ENCODE data around the gene LMTK3.

The LMTK3 gene

DNA sequence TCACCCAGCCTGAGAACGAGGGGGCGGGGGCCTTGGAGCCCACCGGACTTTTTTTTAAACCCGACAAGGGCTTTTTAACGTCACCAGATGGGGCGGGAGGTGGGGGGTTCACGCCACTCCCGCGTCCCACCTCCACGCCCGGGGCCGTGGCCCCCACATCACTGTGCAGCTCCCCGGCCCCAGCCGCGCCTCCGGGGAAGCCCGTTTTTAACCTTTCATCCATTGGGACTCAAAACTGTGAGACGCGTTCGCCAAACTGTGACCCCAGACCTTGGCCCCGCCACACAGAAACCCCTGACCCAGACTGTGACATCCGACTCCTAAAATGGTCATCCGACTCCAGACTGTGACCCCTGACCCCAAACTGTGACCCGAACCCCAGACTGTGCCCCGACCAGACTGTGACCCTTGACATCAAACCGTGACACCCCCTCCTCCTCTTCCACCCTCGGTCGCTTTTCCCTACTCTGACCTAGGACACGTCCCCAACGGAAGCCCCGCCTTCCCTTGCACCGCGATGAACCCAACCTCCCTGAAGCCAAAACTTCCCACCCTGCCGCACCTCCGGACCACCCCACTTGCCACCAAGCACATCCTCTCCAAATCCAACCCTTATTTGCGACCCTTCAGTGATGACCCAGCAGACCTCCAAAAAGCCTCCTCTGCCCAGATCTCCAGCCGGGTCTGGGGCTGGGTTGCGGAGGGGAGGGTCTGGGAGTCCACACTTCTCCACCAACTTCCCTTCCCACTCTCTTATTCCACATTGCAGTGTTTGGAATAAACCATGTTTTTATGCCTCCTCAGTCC is 67.3 kb downstream of the LMTK3 start:
- no peak for DNase-seq (ENCODE audit: low read depth)
- no peak for TF ChIP-seq CTCF (IDR thresholded peaks at IDR 0.05; ENCODE audit: control insufficient read depth, extremely low read depth, insufficient read depth)

DNA sequence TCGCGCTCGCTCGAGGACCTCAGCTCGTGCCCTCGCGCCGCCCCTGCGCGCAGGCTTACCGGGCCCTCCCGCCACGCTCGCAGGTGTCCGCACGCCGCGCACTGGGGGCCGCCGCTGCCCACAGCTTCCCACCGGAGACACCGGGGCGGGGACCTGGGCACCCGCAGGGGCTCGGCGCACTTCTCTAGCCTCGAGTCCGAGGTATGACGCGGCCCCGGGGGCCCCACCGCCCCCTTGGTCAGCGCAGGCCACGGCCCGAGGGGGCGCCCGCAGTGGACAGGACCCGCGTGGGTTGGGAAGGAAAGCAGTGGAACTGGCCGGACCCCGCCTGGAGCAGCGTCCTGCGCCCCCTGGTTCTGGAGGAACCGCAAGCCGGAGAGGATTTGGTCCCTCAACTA is 67.9 kb downstream of the LMTK3 start:
- no peak for DNase-seq (ENCODE audit: low read depth)
- no peak for TF ChIP-seq CTCF (IDR thresholded peaks at IDR 0.05; ENCODE audit: control insufficient read depth, extremely low read depth, insufficient read depth)
- H3K4me3 ChIP-seq (ENCODE audit: low read depth, low read length), result peak overlapping the region; percentile 90

More for the DNA sequence above, 67.3 kb downstream of the LMTK3 start:
- peak overlapping the region; percentile 90 for H3K4me3 ChIP-seq (ENCODE audit: low read depth, low read length)

DNA sequence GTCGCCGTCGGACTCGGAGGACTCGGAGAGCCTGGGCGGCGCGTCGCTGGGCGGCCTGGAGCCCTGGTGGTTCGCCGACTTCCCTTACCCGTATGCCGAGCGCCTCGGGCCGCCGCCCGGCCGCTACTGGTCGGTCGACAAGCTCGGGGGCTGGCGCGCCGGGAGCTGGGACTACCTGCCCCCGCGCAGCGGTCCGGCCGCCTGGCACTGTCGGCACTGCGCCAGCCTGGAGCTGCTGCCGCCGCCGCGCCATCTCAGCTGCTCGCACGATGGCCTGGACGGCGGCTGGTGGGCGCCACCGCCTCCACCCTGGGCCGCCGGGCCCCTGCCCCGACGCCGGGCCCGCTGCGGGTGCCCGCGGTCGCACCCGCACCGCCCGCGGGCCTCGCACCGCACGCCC is 68.4 kb downstream of the LMTK3 start:
- no peak for TF ChIP-seq CTCF (IDR thresholded peaks at IDR 0.05; ENCODE audit: control insufficient read depth, extremely low read depth, insufficient read depth)
- no peak overlapping the region for H3K4me3 ChIP-seq (ENCODE audit: low read depth, low read length)
- no peak for DNase-seq (ENCODE audit: low read depth)

DNA sequence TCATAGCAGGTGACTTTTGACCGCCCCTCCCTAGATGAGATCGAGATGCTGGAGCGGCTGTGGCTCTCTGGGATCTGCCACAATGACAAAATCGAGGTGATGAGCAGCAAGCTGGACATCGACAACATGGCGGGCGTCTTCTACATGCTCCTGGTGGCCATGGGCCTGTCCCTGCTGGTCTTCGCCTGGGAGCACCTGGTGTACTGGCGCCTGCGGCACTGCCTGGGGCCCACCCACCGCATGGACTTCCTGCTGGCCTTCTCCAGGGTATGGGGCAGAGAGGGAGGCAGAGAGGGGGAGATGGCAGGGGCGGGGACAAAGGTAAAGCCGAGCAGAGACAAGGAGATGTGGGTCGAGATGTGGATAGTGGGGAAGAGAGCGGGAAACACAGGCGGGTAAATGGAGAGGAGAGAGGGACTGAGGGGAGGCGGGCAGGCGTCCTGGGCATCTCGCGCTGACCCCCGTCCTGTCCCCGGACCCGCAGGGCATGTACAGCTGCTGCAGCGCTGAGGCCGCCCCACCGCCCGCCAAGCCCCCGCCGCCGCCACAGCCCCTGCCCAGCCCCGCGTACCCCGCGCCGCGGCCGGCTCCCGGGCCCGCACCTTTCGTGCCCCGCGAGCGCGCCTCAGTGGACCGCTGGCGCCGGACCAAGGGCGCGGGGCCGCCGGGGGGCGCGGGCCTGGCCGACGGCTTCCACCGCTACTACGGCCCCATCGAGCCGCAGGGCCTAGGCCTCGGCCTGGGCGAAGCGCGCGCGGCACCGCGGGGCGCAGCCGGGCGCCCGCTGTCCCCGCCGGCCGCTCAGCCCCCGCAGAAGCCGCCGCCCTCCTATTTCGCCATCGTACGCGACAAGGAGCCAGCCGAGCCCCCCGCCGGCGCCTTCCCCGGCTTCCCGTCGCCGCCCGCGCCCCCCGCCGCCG is 69.3 kb downstream of the LMTK3 start:
- no peak overlapping the region for H3K4me3 ChIP-seq (ENCODE audit: low read depth, low read length)
- no peak for TF ChIP-seq CTCF (IDR thresholded peaks at IDR 0.05; ENCODE audit: control insufficient read depth, extremely low read depth, insufficient read depth)
- DNase-seq (ENCODE audit: low read depth), result no peak

- no peak for TF ChIP-seq CTCF (IDR thresholded peaks at IDR 0.05; ENCODE audit: control insufficient read depth, extremely low read depth, insufficient read depth)
- H3K4me3 ChIP-seq (ENCODE audit: low read depth, low read length), result no peak overlapping the region
- no peak for DNase-seq (ENCODE audit: low read depth)
These were observed 70.1 kb downstream of the LMTK3 start for GRCh38 chr19:48441360-48442050.

DNA sequence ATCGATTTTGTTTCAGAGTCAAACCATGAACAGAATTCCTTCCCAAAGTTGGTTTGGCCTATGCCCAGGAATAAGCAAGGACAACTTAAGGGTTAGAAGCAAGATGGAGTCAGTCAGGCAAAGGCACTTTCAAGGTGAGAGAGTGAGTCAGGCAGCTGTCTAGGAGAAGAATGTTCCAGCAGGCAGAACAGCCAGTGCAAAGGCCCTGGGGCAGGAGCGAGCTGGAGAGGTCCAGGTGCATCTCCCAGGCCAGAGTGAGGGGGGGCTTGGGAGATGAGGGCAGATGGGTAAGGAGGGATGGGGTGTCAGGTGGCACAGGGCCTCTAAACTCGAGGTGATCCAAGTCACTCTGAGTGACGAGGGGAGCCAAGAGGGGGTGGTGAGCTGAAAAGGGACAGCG is 75.0 kb downstream of the LMTK3 start:
- TF ChIP-seq CTCF (IDR thresholded peaks at IDR 0.05; ENCODE audit: control insufficient read depth, extremely low read depth, insufficient read depth), result no peak
- H3K4me3 ChIP-seq (ENCODE audit: low read depth, low read length), result no peak overlapping the region
- no peak for DNase-seq (ENCODE audit: low read depth)
